ENCODE measurements around the gene G0S2. TPM values are rescaled to one million over a fixed set of nuclear protein-coding genes. Genes with fewer than 3 reads are reported as not detected.

Gene G0S2
- total and polyA plus RNA-seq, 4 donors: 9.6 to 347 (median 166) TPM

GRCh38 chr1:209703834-209704504, 28.8 kb downstream of the G0S2 start:
- no peaks in the 10 kb centered on the region for H3K9me3 ChIP-seq (ENCODE audit: control insufficient read depth in 4 of 4, low read length in 3 of 4)
- H3K36me3 ChIP-seq (ENCODE audit: control insufficient read depth in 4 of 4, insufficient read depth in 3 of 4, low read depth in 1 of 4, low read length in 3 of 4): peaks cover 0 to 5% (median 2%) of the 10 kb centered on the region in 4 donors
- no peaks in the 10 kb centered on the region for H3K27me3 ChIP-seq (ENCODE audit: control insufficient read depth in 4 of 4, insufficient read depth in 4 of 4, low read length in 3 of 4)
- no peak for TF ChIP-seq FOXA2 (IDR thresholded peaks at IDR 0.05)
- 78% methylated on average over 6 of the region's 6 CpGs for WGBS
- no peak overlapping the region for H3K4me3 ChIP-seq (ENCODE audit: low read depth in 1 of 3, low read length in 3 of 3)
- no peak overlapping the region for H3K9ac ChIP-seq (ENCODE audit: low read depth in 1 of 2, low read length in 2 of 2)
- peaks cover 3 to 52% (median 36%) of the 10 kb centered on the region in 4 donors for H3K4me1 ChIP-seq (ENCODE audit: control insufficient read depth in 4 of 4, insufficient read depth in 4 of 4, low read length in 3 of 4)
- H3K27ac ChIP-seq (ENCODE audit: low read depth in 1 of 2, low read length in 2 of 2): peak overlapping the region; percentile 91 to 96
- DNase-seq (ENCODE audit: low spot score): no peak

GRCh38 chr1:209704584-209704983, 29.4 kb downstream of the G0S2 start, which contains the start of gene HSD11B1:
TSS of gene HSD11B1 (plus strand) at chr1:209704846. CDS start at chr1:209704943, 97 bp downstream.
- Histone ChIP-seq H3K4me1 (ENCODE audit: control insufficient read depth in 4 of 4, insufficient read depth in 4 of 4, low read length in 3 of 4) (peaks cover 3 to 54% (median 39%) of the 10 kb centered on the region in 4 donors), H3K9me3 (ENCODE audit: control insufficient read depth in 4 of 4, low read length in 3 of 4) (no peaks in the 10 kb centered on the region), H3K27ac (ENCODE audit: low read depth in 1 of 2, low read length in 2 of 2) (peak within 1 kb of the TSS; percentile 91 to 96), H3K27me3 (ENCODE audit: control insufficient read depth in 4 of 4, insufficient read depth in 4 of 4, low read length in 3 of 4) (no peaks in the 10 kb centered on the region), H3K36me3 (ENCODE audit: control insufficient read depth in 4 of 4, insufficient read depth in 3 of 4, low read depth in 1 of 4, low read length in 3 of 4) (peaks cover 0 to 9% (median 4%) of the 10 kb centered on the region in 4 donors), H3K9ac (ENCODE audit: low read depth in 1 of 2, low read length in 2 of 2) (peak within 1 kb of the TSS; percentile 86 to 100), H3K4me3 (ENCODE audit: low read depth in 1 of 3, low read length in 3 of 3) (peak within 1 kb of the TSS; percentile 58 to 81 (median 77))
- WGBS: 36% methylated on average over 6 of the region's 6 CpGs
- no peak for DNase-seq (ENCODE audit: low spot score)
- TF ChIP-seq HNF4G (IDR thresholded peaks at IDR 0.05): peak; percentile 17
- peak; percentile 73 for TF ChIP-seq FOXA1 (IDR thresholded peaks at IDR 0.05)
- peak; percentile 95 for TF ChIP-seq REST (IDR thresholded peaks at IDR 0.05)
- TF ChIP-seq GABPA (IDR thresholded peaks at IDR 0.05 in 1 of 2, conservative IDR thresholded peaks at IDR 0.05 in 1 of 2): no peak
- peak; percentile 84 for TF ChIP-seq ZBTB33 (IDR thresholded peaks at IDR 0.05)
- TF ChIP-seq, protein P1, sequence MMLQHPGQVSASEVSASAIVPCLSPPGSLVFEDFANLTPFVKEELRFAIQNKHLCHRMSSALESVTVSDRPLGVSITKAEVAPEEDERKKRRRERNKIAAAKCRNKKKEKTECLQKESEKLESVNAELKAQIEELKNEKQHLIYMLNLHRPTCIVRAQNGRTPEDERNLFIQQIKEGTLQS (IDR thresholded peaks at IDR 0.05): peak; percentile 73
- TF ChIP-seq, protein P2, sequence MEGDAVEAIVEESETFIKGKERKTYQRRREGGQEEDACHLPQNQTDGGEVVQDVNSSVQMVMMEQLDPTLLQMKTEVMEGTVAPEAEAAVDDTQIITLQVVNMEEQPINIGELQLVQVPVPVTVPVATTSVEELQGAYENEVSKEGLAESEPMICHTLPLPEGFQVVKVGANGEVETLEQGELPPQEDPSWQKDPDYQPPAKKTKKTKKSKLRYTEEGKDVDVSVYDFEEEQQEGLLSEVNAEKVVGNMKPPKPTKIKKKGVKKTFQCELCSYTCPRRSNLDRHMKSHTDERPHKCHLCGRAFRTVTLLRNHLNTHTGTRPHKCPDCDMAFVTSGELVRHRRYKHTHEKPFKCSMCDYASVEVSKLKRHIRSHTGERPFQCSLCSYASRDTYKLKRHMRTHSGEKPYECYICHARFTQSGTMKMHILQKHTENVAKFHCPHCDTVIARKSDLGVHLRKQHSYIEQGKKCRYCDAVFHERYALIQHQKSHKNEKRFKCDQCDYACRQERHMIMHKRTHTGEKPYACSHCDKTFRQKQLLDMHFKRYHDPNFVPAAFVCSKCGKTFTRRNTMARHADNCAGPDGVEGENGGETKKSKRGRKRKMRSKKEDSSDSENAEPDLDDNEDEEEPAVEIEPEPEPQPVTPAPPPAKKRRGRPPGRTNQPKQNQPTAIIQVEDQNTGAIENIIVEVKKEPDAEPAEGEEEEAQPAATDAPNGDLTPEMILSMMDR (IDR thresholded peaks at IDR 0.05; ENCODE audit: low read depth, low read length, missing input control): no peak
- peak; percentile 48 to 87 for TF ChIP-seq EGR1 (IDR thresholded peaks at IDR 0.05; ENCODE audit: low read depth in 2 of 2)
- TF ChIP-seq HNF4A (conservative IDR thresholded peaks at IDR 0.05): peak; percentile 80 to 82
- peak; percentile 75 for TF ChIP-seq SP1 (IDR thresholded peaks at IDR 0.05)
- peak; percentile 90 for TF ChIP-seq YY1 (IDR thresholded peaks at IDR 0.05)
- peak; percentile 89 for TF ChIP-seq MAX (IDR thresholded peaks at IDR 0.05)
- TF ChIP-seq NR2F2 (IDR thresholded peaks at IDR 0.05): peak; percentile 41
- peak; percentile 99 for TF ChIP-seq TAF1 (conservative IDR thresholded peaks at IDR 0.05)
- TF ChIP-seq RAD21 (IDR thresholded peaks at IDR 0.05): peak; percentile 64 to 68
- peak; percentile 81 for TF ChIP-seq FOXA2 (IDR thresholded peaks at IDR 0.05)
- TF ChIP-seq JUND (IDR thresholded peaks at IDR 0.05): peak; percentile 66 to 77
- TF ChIP-seq RXRA (IDR thresholded peaks at IDR 0.05): peak; percentile 69 to 90
